ENCODE results near the gene BRCA1.
"Not testable (repeated sequence)": the region's sequence is repeated elsewhere in the genome, so short reads cannot be mapped to it uniquely, and the experiment has no call there.

The BRCA1 gene

DNA sequence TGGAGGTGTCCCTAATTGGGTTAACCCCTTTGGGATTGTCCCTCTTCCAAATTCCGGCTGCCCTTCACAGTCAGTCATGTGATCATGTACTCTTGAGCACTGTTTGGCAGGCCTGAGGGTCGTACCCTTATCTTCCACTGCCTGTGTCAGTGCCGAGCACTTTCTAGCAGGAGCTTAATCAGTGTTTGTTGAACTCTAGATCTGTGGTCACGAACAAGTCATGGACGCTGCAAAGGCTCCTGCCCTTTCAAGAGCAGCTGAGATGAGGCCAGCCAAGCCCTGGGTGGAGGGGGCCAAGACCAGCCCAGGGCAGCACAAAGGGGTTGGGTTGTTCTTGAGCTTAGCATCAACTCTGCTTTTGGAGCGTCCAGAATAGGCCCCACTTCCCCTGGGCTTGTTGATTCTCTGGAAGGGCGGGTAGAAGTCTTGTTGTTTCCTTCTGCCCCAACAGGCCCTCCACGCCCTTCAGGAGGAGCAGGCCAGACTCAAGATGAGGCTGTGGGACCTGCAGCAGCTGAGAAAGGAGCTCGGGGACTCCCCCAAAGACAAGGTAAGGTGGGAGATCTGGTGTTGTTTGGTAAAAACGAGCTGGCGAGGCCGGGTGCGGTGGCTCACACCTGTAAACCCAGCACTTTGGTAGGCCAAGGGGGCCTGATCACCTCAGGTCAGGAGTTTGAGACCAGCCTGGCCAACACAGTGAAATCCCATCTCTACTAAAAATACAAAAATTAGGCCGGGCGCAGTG, 113.3 kb downstream of the BRCA1 start:
- TF ChIP-seq CTCF (IDR thresholded peaks at IDR 0.05; ENCODE audit: insufficient read depth, missing control alignments): no peak
- DNase-seq (ENCODE audit: insufficient read length, low spot score) (no peak), FAIRE-seq (no peak)

DNA sequence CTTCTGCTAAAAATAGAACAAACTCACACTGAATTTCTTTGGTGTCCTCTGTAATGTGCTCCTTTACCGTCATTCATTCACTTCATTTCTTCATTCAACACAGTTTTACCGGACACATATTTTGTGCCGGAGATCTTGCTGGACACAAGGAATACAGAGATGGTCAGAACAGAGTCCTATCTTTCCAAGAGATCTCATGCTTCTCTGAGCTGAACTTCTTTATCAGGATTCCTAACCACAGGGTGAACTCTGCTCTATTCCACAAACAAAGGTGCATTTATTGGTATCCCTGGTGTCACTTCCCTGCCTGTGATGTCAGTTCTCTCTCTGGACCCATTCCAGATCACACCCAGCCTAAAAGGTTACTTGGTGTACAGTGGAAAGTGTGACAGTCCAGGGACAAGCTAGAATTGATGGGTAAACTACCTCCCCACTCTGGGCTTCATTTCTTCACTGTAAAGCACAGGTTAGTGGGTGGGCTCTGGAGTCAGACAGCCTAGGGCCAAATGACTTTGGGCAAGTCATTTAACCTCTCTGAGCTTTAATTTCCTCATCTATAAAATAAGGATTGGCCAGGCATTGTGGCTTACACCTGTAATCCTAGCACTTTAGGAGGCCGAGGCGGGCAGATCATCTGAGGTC, 114.4 kb downstream of the BRCA1 start:
- no peak for DNase-seq (ENCODE audit: insufficient read length, low spot score)
- no peak for TF ChIP-seq CTCF (IDR thresholded peaks at IDR 0.05; ENCODE audit: insufficient read depth, missing control alignments)
- FAIRE-seq: no peak

GRCh38 chr17:43006639-43007551, 118.3 kb downstream of the BRCA1 start, which contains the start of gene IFI35:
TSS of gene IFI35 (plus strand) at chr17:43006784. CDS start at chr17:43006948, 164 bp downstream.
- no peak for FAIRE-seq
- no peak for DNase-seq (ENCODE audit: insufficient read length, low spot score)
- TF ChIP-seq CTCF (IDR thresholded peaks at IDR 0.05; ENCODE audit: insufficient read depth, missing control alignments): peak; percentile 83

DNA sequence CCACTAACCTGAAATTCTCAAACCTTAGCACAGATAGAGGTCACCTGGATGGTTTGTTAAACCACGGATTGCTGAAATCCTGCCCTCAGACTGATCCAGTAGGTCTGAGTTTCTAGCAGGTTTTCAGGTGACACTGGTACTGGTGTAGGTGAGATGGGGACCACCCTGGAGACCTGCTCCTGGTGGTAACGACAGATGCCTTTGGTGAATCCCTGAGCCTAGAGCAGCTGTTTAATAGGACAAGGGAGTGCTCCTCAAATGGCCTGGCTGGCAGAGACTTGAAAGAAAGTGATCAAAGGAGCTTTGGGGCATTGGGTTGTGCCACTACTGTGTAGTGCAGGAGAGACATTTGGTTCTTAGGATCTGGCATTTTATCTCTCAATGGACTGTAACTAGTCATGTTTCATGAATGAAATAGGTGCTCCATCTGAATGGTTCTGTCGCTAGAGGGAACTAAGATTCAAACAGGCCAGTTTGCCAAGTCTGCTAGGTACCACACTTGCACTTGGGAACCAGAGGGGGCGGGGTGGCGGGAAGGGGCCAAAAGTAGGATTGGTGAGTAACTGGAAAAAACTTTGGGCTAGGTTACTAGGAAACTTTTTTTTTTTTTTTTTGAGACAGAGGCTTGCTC, 121.5 kb downstream of the BRCA1 start:
- DNase-seq (ENCODE audit: insufficient read length, low spot score): no peak
- no peak for FAIRE-seq
- TF ChIP-seq CTCF (IDR thresholded peaks at IDR 0.05; ENCODE audit: insufficient read depth, missing control alignments): peak; percentile 0

DNA sequence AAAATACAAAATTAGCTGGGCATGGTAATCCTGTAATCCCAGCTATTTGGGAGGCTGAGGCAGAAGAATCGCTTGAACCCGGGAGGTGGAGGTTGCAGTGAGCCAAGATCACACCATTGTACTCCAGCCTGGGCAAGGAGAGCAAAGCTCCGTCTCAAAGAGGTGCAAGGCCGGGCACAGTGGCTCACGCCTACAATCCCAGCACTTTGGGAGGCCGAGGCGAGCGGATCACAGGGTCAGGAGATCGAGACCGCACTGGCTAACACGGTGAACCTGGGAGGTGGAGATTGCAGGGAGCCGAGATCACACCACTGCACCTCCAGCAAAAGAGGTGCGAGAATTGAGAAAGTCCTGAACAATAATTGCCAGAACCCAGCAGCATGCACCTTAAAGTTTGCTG, 124.3 kb downstream of the BRCA1 start:
- not testable (repeated sequence) for DNase-seq (ENCODE audit: insufficient read length, low spot score); FAIRE-seq

DNA sequence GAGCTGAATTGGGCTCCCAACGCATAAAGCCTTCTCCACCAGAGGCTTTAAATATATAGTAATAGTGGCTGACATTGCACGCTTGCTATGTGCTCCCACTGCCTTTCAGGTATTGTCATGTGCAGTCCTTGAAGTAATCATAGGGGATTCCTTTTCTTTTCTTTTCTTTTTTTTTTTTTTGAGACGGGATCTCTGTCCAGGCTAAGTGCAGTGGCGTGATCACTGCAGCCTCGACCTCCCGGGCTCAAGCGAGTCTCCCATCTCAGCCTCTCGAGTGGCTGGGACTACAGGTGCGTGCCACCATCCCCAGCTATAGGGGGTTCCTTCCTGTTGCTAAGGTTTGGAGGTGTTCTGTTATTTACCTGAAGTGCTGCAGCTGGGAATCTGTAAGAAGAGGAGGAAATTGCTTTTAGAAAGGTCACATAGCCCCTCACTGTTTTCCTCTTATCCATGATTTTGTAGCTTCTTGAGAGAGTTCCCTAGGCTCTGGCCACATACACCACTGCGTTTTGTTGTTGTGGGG, 126.1 kb downstream of the BRCA1 start:
- no peak for FAIRE-seq
- DNase-seq (ENCODE audit: insufficient read length, low spot score): no peak
- no peak for TF ChIP-seq CTCF (IDR thresholded peaks at IDR 0.05; ENCODE audit: insufficient read depth, missing control alignments)
